Measurements from ENCODE around the gene MED17.

Gene MED17

GRCh38 chr11:93796441-93797231 is 12.6 kb downstream of the MED17 start:
- no peak overlapping the region for H3K4me3 ChIP-seq (ENCODE audit: low read length)
- TF ChIP-seq CTCF (conservative IDR thresholded peaks at IDR 0.05; ENCODE audit: low read depth, low read length), result no peak
- DNase-seq (ENCODE audit: low read depth), result no peak

GRCh38 chr11:93801366-93801765 is 17.3 kb downstream of the MED17 start:
- DNase-seq (ENCODE audit: low read depth), result no peak
- H3K4me3 ChIP-seq (ENCODE audit: low read length), result no peak overlapping the region
- no peak for TF ChIP-seq CTCF (conservative IDR thresholded peaks at IDR 0.05; ENCODE audit: low read depth, low read length)

DNA sequence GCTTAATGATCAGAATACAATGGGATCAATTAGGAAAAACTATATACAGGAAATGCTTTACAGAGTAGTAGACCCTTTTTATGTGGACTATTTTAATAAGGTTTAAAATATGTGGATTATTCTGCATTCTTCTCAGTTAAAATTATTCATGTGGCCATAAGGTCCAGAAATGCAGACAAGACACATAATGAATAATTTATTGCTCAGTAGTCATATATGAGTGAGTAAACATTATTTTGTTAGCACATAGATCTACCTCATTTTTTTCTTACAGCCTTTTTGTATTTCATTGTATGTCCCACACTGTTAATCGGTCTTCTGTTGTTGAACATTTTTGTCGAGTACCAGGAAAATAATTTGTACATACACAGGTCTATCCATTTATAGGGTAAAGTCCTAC is 20.8 kb downstream of the MED17 start:
- DNase-seq (ENCODE audit: low read depth), result no peak
- no peak for TF ChIP-seq CTCF (conservative IDR thresholded peaks at IDR 0.05; ENCODE audit: low read depth, low read length)
- H3K4me3 ChIP-seq (ENCODE audit: low read length), result no peak overlapping the region

- no peak for DNase-seq (ENCODE audit: low read depth)
Observed at GRCh38 chr11:93807980-93808379, 23.9 kb downstream of the MED17 start.

GRCh38 chr11:93813974-93814373 is 29.9 kb downstream of the MED17 start:
- no peak for DNase-seq (ENCODE audit: low read depth)
- H3K4me3 ChIP-seq (ENCODE audit: low read length), result no peak overlapping the region
- TF ChIP-seq CTCF (conservative IDR thresholded peaks at IDR 0.05; ENCODE audit: low read depth, low read length), result no peak

More at GRCh38 chr11:93807980-93808379, 23.9 kb downstream of the MED17 start:
- TF ChIP-seq CTCF (conservative IDR thresholded peaks at IDR 0.05; ENCODE audit: low read depth, low read length), result no peak
- no peak overlapping the region for H3K4me3 ChIP-seq (ENCODE audit: low read length)

DNA sequence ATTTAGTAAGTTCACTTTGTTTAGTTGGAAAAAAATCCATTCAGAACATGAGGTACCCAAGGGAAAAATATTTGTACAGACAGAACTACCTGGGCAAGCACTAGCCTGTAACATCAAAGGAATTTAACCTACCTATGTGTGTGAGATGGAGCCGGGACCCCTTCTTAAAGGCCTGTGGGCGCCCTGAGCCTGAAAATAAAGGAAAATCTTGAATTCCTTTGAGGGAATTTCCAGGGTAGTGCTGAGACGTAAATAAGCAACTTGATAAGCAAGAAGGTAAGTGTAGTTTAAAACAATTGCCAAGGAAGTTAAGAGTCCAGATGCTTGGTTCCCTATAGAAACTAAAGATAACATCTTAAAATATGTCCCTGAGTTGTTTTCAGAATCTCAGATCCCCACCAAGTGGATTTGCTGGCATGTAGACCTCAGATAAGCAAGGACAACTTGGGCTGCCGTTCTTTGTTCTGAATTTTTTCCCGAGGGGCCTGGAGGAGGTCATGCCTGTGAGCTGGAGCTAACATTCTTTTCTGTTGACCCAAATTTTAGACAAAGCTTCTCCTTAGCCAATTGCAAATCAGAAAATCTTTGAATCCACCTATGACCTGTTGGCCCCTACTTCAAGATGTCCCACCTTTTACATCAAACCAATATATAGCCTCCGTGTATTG is 31.0 kb downstream of the MED17 start:
- no peak overlapping the region for H3K4me3 ChIP-seq (ENCODE audit: low read length)
- no peak for TF ChIP-seq CTCF (conservative IDR thresholded peaks at IDR 0.05; ENCODE audit: low read depth, low read length)
- DNase-seq (ENCODE audit: low read depth), result no peak

Measured in retinal pigment epithelial cell (primary cell).